H9 (cell line): ENCODE results near the gene ST6GALNAC5. TPM values are rescaled to one million over a fixed set of nuclear protein-coding genes. Genes with fewer than 3 reads are reported as not detected.

Experiments
- DNase-seq: peaks from one replicate; pipeline ENCODE4 v3.0.0-alpha.2; 2017
- H2AFZ ChIP-seq: one replicate; pipeline ENCODE4 v1.6.1; 2013; ENCODE audit warnings: mild to moderate bottlenecking, low read length, control low read depth, moderate library complexity
- H2AK5ac ChIP-seq: 2 replicates; pipeline ENCODE4 v1.6.1; 2013; ENCODE audit warnings: low read length, control low read depth, mixed read lengths; ENCODE audit not compliant: insufficient read length
- H2BK120ac ChIP-seq: one replicate; pipeline ENCODE4 v1.6.1; 2013; ENCODE audit warnings: low read depth, mild to moderate bottlenecking, low read length, control low read depth, inconsistent platforms; ENCODE audit not compliant: poor library complexity, severe bottlenecking
- H2BK12ac ChIP-seq: 2 replicates; pipeline ENCODE4 v1.6.1; 2013; ENCODE audit warnings: low read length, control low read depth, mixed read lengths, low read depth; ENCODE audit not compliant: insufficient read length
- H2BK15ac ChIP-seq: 2 replicates; pipeline ENCODE4 v1.6.1; 2013; ENCODE audit warnings: low read depth, low read length, control low read depth
- H2BK20ac ChIP-seq: one replicate; pipeline ENCODE4 v1.6.1; 2013; ENCODE audit warnings: low read depth, mild to moderate bottlenecking, low read length, control low read depth, inconsistent platforms; ENCODE audit not compliant: poor library complexity, severe bottlenecking
- H2BK5ac ChIP-seq: 2 replicates; pipeline ENCODE4 v1.6.1; 2013; ENCODE audit warnings: low read length, control low read depth, mixed read lengths; ENCODE audit not compliant: insufficient read length
- H3K14ac ChIP-seq: 2 replicates; pipeline ENCODE4 v1.6.1; 2013; ENCODE audit warnings: low read length, control low read depth; ENCODE audit not compliant: insufficient read depth
- H3K18ac ChIP-seq: 2 replicates; pipeline ENCODE4 v1.6.1; 2013; ENCODE audit warnings: low read depth, mild to moderate bottlenecking, mixed read lengths, low read length, control low read depth; ENCODE audit not compliant: insufficient read length
- H3K23ac ChIP-seq: 2 replicates; pipeline ENCODE4 v1.6.1; 2013; ENCODE audit warnings: low read length, control low read depth, mixed read lengths, low read depth; ENCODE audit not compliant: insufficient read length
- H3K23me2 ChIP-seq: 2 replicates; pipeline ENCODE4 v1.6.1; 2013; ENCODE audit warnings: low read depth, mild to moderate bottlenecking, mixed read lengths, low read length, control low read depth; ENCODE audit not compliant: insufficient read length, poor library complexity, severe bottlenecking
- H3K27ac ChIP-seq: 2 replicates; pipeline ENCODE4 v1.5.1; 2013; ENCODE audit warnings: low read length, control low read depth, mixed read lengths, low read depth; ENCODE audit not compliant: insufficient read length
- H3K27me3 ChIP-seq: 2 replicates; pipeline ENCODE4 v1.6.1; 2013; ENCODE audit warnings: low read length, control low read depth, inconsistent platforms; ENCODE audit not compliant: insufficient read depth
- H3K4ac ChIP-seq: 2 replicates; pipeline ENCODE4 v1.6.1; 2013; ENCODE audit warnings: low read depth, mild to moderate bottlenecking, control low read depth, inconsistent platforms, low read length, moderate library complexity
- H3K4me1 ChIP-seq: 2 replicates; pipeline ENCODE4 v1.6.1; 2013; ENCODE audit warnings: low read length, control low read depth, inconsistent platforms; ENCODE audit not compliant: insufficient read depth
- H3K4me2 ChIP-seq: 2 replicates; pipeline ENCODE4 v1.6.1; 2013; ENCODE audit warnings: low read length, control low read depth, mixed read lengths; ENCODE audit not compliant: insufficient read length, insufficient read depth
- H3K56ac ChIP-seq: 2 replicates; pipeline ENCODE4 v1.6.1; 2013; ENCODE audit warnings: low read depth, mild to moderate bottlenecking, mixed read lengths, low read length, control low read depth; ENCODE audit not compliant: insufficient read length
- H3K79me1 ChIP-seq: 2 replicates; pipeline ENCODE4 v1.6.1; 2013; ENCODE audit warnings: low read depth, mild to moderate bottlenecking, moderate library complexity, low read length, control low read depth, inconsistent platforms; ENCODE audit not compliant: insufficient read depth, poor library complexity, severe bottlenecking
- H3K79me2 ChIP-seq: 2 replicates; pipeline ENCODE4 v1.6.1; 2013; ENCODE audit warnings: low read length, control low read depth, inconsistent platforms; ENCODE audit not compliant: insufficient read depth
- H3K9ac ChIP-seq: 2 replicates; pipeline ENCODE4 v1.6.1; 2013; ENCODE audit warnings: low read length, control low read depth, mixed read lengths; ENCODE audit not compliant: insufficient read length; ENCODE audit errors: extremely low read depth
- H3K9me3 ChIP-seq: one replicate; pipeline ENCODE4 v1.6.1; 2013; ENCODE audit warnings: low read depth, low read length, inconsistent platforms; ENCODE audit not compliant: control insufficient read depth
- H3T11ph ChIP-seq: one replicate; pipeline ENCODE4 v1.6.1; 2013; ENCODE audit warnings: mild to moderate bottlenecking, low read length, control low read depth, inconsistent platforms
- H4K20me1 ChIP-seq: one replicate; pipeline ENCODE4 v1.6.1; 2013; ENCODE audit not compliant: control insufficient read depth, insufficient read length, insufficient read depth
- H4K5ac ChIP-seq: 2 replicates; pipeline ENCODE4 v1.6.1; 2013; ENCODE audit warnings: low read depth, mild to moderate bottlenecking, mixed read lengths, low read length, control low read depth; ENCODE audit not compliant: insufficient read length
- H4K8ac ChIP-seq: replicated peaks from 2 replicates; pipeline ENCODE4 v1.6.1; 2013; ENCODE audit warnings: low read length, control low read depth, mixed read lengths, low read depth; ENCODE audit not compliant: insufficient read length
- H4K91ac ChIP-seq: 2 replicates; pipeline ENCODE4 v1.6.1; 2013; ENCODE audit warnings: low read depth, mild to moderate bottlenecking, moderate library complexity, mixed read lengths, low read length, control low read depth; ENCODE audit not compliant: insufficient read length
- H3K27ac Mint-ChIP-seq, 3 experiments: 2 replicates in 2 of 3; 3 replicates in 1 of 3; pipeline ENCODE4 v1.8.0; 2020 to 2021; ENCODE audit warnings: mixed read lengths in 3 of 3, mild to moderate bottlenecking in 1 of 3, moderate library complexity in 1 of 3
- H3K27me3 Mint-ChIP-seq: 2 replicates; pipeline ENCODE4 v1.8.0; 2021; ENCODE audit warnings: low read depth, mild to moderate bottlenecking, moderate library complexity, mixed read lengths
- H3K36me3 Mint-ChIP-seq, 3 experiments: 2 replicates in 2 of 3; 3 replicates in 1 of 3; pipeline ENCODE4 v1.8.0; 2020 to 2021; ENCODE audit warnings: low read depth in 3 of 3, mixed read lengths in 3 of 3; ENCODE audit not compliant: insufficient read depth in 1 of 3
- H3K4me1 Mint-ChIP-seq, 2 experiments: 2 replicates each; pipeline ENCODE4 v1.8.0; 2020; ENCODE audit warnings: mixed read lengths in 2 of 2
- H3K4me3 Mint-ChIP-seq, 2 experiments: 2 replicates in 1 of 2; 3 replicates in 1 of 2; pipeline ENCODE4 v1.8.0; 2020 to 2021; ENCODE audit warnings: mild to moderate bottlenecking in 2 of 2, mixed read lengths in 2 of 2, moderate library complexity in 1 of 2
- H3K9me3 Mint-ChIP-seq, 2 experiments: 2 replicates in 1 of 2; 3 replicates in 1 of 2; pipeline ENCODE4 v1.8.0; 2020; ENCODE audit warnings: mild to moderate bottlenecking in 2 of 2, mixed read lengths in 2 of 2, moderate library complexity in 1 of 2
- CTCF ChIP-seq: fragments of 200-600 bp; sonication (generic); conservative IDR thresholded peaks from 3 replicates; pipeline ENCODE4 v1.8.0; 2021; ENCODE audit warnings: antibody characterized with exemption, mild to moderate bottlenecking
- WGBS: extraction: QIAGEN DNeasy Blood & Tissue Kit; methylation state at CpG from one replicate; pipeline ENCODE4 v1.1.7; 2013; ENCODE audit warnings: missing lambda C conversion rate, low lambda C conversion rate, mixed read lengths; ENCODE audit not compliant: insufficient read length; ENCODE audit errors: extremely low coverage; 5-methylcytosine and 5-hydroxymethylcytosine counted together
- total RNA-seq: library from RNA; stranded (reverse); gene quantifications from 2 replicates; pipeline ENCODE4 v1.2.1, GENCODE V29; 2021

ST6GALNAC5 gene
- total RNA-seq, 1 experiment from 2014 or later = 3.3 TPM

GRCh38 chr1:76944942-76945341 is 77.7 kb downstream of the ST6GALNAC5 start:
- no peak overlapping the region for H4K5ac ChIP-seq
- no peak overlapping the region for H2BK120ac ChIP-seq
- H3T11ph ChIP-seq = no peak overlapping the region
- Mint-ChIP-seq H3K36me3 (no peaks in the 10 kb centered on the region), H3K27me3 (no peaks in the 10 kb centered on the region; the same call in 1 of the 2 replicates), H3K9me3 (no peaks in the 10 kb centered on the region), H3K4me3 (no peak overlapping the region), H3K4me1 (peaks cover 15 to 18% of the 10 kb centered on the region in 2 experiments), H3K27ac (0 out of 7 replicates have a peak overlapping the region, but pooled peaks of 1 of the 3 experiments have one; percentile 2)
- H3K23ac ChIP-seq = no peak overlapping the region
- no peak overlapping the region for H2BK5ac ChIP-seq
- H2AK5ac ChIP-seq = no peak overlapping the region
- WGBS = no CpG with 5 or more reads among the region's 2 CpGs
- no peak overlapping the region for H3K4me2 ChIP-seq
- H2BK15ac ChIP-seq = no peak overlapping the region
- H4K91ac ChIP-seq = no peak overlapping the region
- no peak overlapping the region for H3K14ac ChIP-seq
- H2AFZ ChIP-seq = no peak overlapping the region
- H2BK20ac ChIP-seq = no peak overlapping the region
- no peaks in the 10 kb centered on the region for H4K20me1 ChIP-seq
- H3K9ac ChIP-seq = no peak overlapping the region
- no peaks in the 10 kb centered on the region for H3K79me1 ChIP-seq
- H3K23me2 ChIP-seq = no peaks in the 10 kb centered on the region
- no peak overlapping the region for H2BK12ac ChIP-seq
- TF ChIP-seq CTCF = no peak
- no peak overlapping the region for H3K56ac ChIP-seq
- no peak overlapping the region for H3K27ac ChIP-seq
- H3K27me3 ChIP-seq = no peaks in the 10 kb centered on the region
- no peak for DNase-seq
- H3K18ac ChIP-seq = no peak overlapping the region
- no peak overlapping the region for H4K8ac ChIP-seq
- H3K4me1 ChIP-seq = peaks cover 2% of the 10 kb centered on the region; the same call in 1 of the 2 replicates
- H3K9me3 ChIP-seq = no peaks in the 10 kb centered on the region
- no peaks in the 10 kb centered on the region for H3K79me2 ChIP-seq
- H3K4ac ChIP-seq = no peak overlapping the region
